ENCODE results near the gene IQGAP2. TPM values are rescaled to one million over a fixed set of nuclear protein-coding genes. Genes with fewer than 3 reads are reported as not detected.

IQGAP2 gene
- total RNA-seq, 1 experiment from 2014 or later: not detected

GRCh38 chr5:76401801-76402250 is 1.3 kb upstream of the IQGAP2 start:
- no peaks in the 10 kb centered on the region for H3K27me3 ChIP-seq (ENCODE audit: insufficient read depth, low read depth)
- peaks cover 11% of the 10 kb centered on the region; the same call in 1 of the 2 replicates for H3K4me1 ChIP-seq (replicated peaks; ENCODE audit: insufficient read depth)
- H3K9me2 ChIP-seq (ENCODE audit: insufficient read depth): no peaks in the 10 kb centered on the region
- H3F3A ChIP-seq (ENCODE audit: insufficient read depth, low read depth): 0 out of 2 replicates have a peak, but pooled peaks cover 4% of the 10 kb centered on the region
- CTCF ChIA-PET: interaction anchor here (0.8 kb wide), 1 partner anchor 626 kb away, joined by 10 read pairs; no protein-coding TSS in a partner anchor
- DNase-seq: no peak
- peak overlapping the region; percentile 67; the same call in 1 of the 2 replicates for H2AFZ ChIP-seq
- intact Hi-C loops (cut with micrococcal nuclease; ENCODE audit: unreplicated experiment): loop anchor here (2.0 kb wide), 2 partner anchors 29 to 63 kb away; no protein-coding TSS in a partner anchor
- TF ChIP-seq CTCF (conservative IDR thresholded peaks at IDR 0.05) (no peak), EZH2 (IDR thresholded peaks at IDR 0.05; ENCODE audit: low read depth) (no peak)
- H3K4me3 ChIP-seq: peak overlapping the region; percentile 76; the same call in 1 of the 2 replicates
- no peaks in the 10 kb centered on the region for H3K79me2 ChIP-seq (ENCODE audit: low read depth)
- H3K4me2 ChIP-seq: peak overlapping the region; percentile 93
- POLR2A ChIA-PET (ENCODE audit: unreplicated experiment): interaction anchor here (0.8 kb wide), 1 partner anchor 208 kb away, joined by 21 read pairs; no protein-coding TSS in a partner anchor
- H4K20me1 ChIP-seq (ENCODE audit: insufficient read depth): no peaks in the 10 kb centered on the region
- H3K36me3 ChIP-seq (ENCODE audit: low read depth): no peaks in the 10 kb centered on the region
- H3K27ac ChIP-seq: no peak overlapping the region
- H3K9me3 ChIP-seq (ENCODE audit: insufficient read depth, low read depth): no peaks in the 10 kb centered on the region
- BruUV-seq (replicated peaks): no TSS peak

- TF ChIP-seq CTCF (conservative IDR thresholded peaks at IDR 0.05) (no peak), EZH2 (IDR thresholded peaks at IDR 0.05; ENCODE audit: low read depth) (no peak)
- intact Hi-C loops (cut with micrococcal nuclease; ENCODE audit: unreplicated experiment): loop anchor here (2.0 kb wide), 2 partner anchors 30 to 64 kb away; no protein-coding TSS in a partner anchor
- Histone ChIP-seq H3K4me1 (replicated peaks; ENCODE audit: insufficient read depth) (peaks cover 11% of the 10 kb centered on the region; the same call in 1 of the 2 replicates), H4K20me1 (ENCODE audit: insufficient read depth) (no peaks in the 10 kb centered on the region), H3K4me2 (peak overlapping the region; percentile 93), H3K79me2 (ENCODE audit: low read depth) (no peaks in the 10 kb centered on the region), H2AFZ (peak overlapping the region; percentile 85), H3F3A (ENCODE audit: insufficient read depth, low read depth) (0 out of 2 replicates have a peak, but pooled peaks cover 4% of the 10 kb centered on the region), H3K27ac (no peak overlapping the region), H3K9me2 (ENCODE audit: insufficient read depth) (no peaks in the 10 kb centered on the region), H3K4me3 (peak overlapping the region; percentile 76), H3K36me3 (ENCODE audit: low read depth) (no peaks in the 10 kb centered on the region), H3K27me3 (ENCODE audit: insufficient read depth, low read depth) (no peaks in the 10 kb centered on the region), H3K9me3 (ENCODE audit: insufficient read depth, low read depth) (no peaks in the 10 kb centered on the region)
- DNase-seq: peak; percentile 66 to 94
- POLR2A ChIA-PET (ENCODE audit: unreplicated experiment): interaction anchor here (0.8 kb wide), 1 partner anchor 207 kb away, joined by 21 read pairs; no protein-coding TSS in a partner anchor
- no TSS peak for BruUV-seq (replicated peaks)
- CTCF ChIA-PET: interaction anchor here (0.7 to 0.8 kb wide), 2 partner anchors 12 to 625 kb away, joined by 3 to 10 read pairs; no protein-coding TSS in a partner anchor
Observed at GRCh38 chr5:76402251-76402885, 717 bp upstream of the IQGAP2 start.

GRCh38 chr5:76403766-76404222 is 709 bp downstream of the IQGAP2 start:
- POLR2A ChIA-PET (ENCODE audit: unreplicated experiment): no interaction called here
- BruUV-seq (replicated peaks): no TSS peak
- Histone ChIP-seq H3K4me2 (no peak overlapping the region), H4K20me1 (ENCODE audit: insufficient read depth) (no peaks in the 10 kb centered on the region), H3K4me3 (no peak overlapping the region), H3K9me3 (ENCODE audit: insufficient read depth, low read depth) (no peaks in the 10 kb centered on the region), H3K36me3 (ENCODE audit: low read depth) (no peaks in the 10 kb centered on the region), H3F3A (ENCODE audit: insufficient read depth, low read depth) (0 out of 2 replicates have a peak, but pooled peaks cover 4% of the 10 kb centered on the region), H3K9me2 (ENCODE audit: insufficient read depth) (no peaks in the 10 kb centered on the region), H2AFZ (no peak overlapping the region), H3K27me3 (ENCODE audit: insufficient read depth, low read depth) (no peaks in the 10 kb centered on the region), H3K4me1 (replicated peaks; ENCODE audit: insufficient read depth) (peaks cover 11% of the 10 kb centered on the region; the same call in 1 of the 2 replicates), H3K27ac (no peak overlapping the region), H3K79me2 (ENCODE audit: low read depth) (no peaks in the 10 kb centered on the region)
- no peak for TF ChIP-seq EZH2 (IDR thresholded peaks at IDR 0.05; ENCODE audit: low read depth)
- no peak for TF ChIP-seq CTCF (conservative IDR thresholded peaks at IDR 0.05)
- intact Hi-C loops (cut with micrococcal nuclease; ENCODE audit: unreplicated experiment): loop anchor here (2.0 kb wide), 2 partner anchors 31 to 65 kb away; no protein-coding TSS in a partner anchor
- CTCF ChIA-PET: no interaction called here
- no peak for DNase-seq
